GM06990 (cell line): ENCODE results near the gene SMAGP.
A peak's percentile ranks its signal among the peaks of the same experiment; 100 is the strongest.

Source experiments
- DNase-seq: peaks from one replicate; pipeline ENCODE4 v3.0.0-alpha.2; 2011; ENCODE audit not compliant: insufficient read length; ENCODE audit errors: extremely low read depth
- H3K27me3 ChIP-seq: replicated peaks from 2 replicates; pipeline ENCODE4 v1.6.0; 2011; ENCODE audit warnings: low read length; ENCODE audit not compliant: control insufficient read depth, insufficient read depth
- H3K36me3 ChIP-seq: 2 replicates; pipeline ENCODE4 v1.5.1; 2011; ENCODE audit warnings: low read length; ENCODE audit not compliant: control insufficient read depth, insufficient read depth
- H3K4me3 ChIP-seq: replicated peaks from 2 replicates; pipeline ENCODE4 v1.5.1; 2011; ENCODE audit warnings: low read depth, mild to moderate bottlenecking, control low read depth, low read length
- TF ChIP-seq, protein P1 (sequence below): IDR thresholded peaks from 2 replicates; pipeline ENCODE4 v1.5.1; 2011; ENCODE audit warnings: low read length, control low read depth, mild to moderate bottlenecking, inconsistent platforms; ENCODE audit not compliant: insufficient read depth, poor library complexity, severe bottlenecking

SMAGP gene

DNA sequence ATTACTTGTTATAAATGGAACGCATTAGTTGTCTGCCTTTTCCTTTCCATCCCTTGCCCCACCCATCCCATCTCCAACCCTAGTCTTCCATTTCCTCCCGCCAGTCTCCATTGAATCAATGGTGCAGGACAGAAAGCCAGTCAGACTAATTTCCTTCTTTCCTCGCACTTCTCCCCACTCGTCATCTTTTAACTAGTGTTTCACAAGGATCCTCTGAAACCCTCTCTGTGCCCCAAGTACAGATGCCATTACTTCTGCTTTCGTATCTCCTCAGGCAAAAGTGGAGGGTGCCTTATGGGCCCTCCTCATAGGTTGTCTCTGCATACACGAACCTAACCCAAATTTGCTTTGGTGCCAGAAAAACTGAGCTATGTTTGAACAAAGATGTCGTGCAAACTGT is 27.3 kb downstream of the SMAGP start:
- DNase-seq, result no peak
- H3K27me3 ChIP-seq, result no peaks in the 10 kb centered on the region
- H3K36me3 ChIP-seq, result peaks cover 11% of the 10 kb centered on the region
- H3K4me3 ChIP-seq, result no peak overlapping the region
- TF ChIP-seq, protein P1, sequence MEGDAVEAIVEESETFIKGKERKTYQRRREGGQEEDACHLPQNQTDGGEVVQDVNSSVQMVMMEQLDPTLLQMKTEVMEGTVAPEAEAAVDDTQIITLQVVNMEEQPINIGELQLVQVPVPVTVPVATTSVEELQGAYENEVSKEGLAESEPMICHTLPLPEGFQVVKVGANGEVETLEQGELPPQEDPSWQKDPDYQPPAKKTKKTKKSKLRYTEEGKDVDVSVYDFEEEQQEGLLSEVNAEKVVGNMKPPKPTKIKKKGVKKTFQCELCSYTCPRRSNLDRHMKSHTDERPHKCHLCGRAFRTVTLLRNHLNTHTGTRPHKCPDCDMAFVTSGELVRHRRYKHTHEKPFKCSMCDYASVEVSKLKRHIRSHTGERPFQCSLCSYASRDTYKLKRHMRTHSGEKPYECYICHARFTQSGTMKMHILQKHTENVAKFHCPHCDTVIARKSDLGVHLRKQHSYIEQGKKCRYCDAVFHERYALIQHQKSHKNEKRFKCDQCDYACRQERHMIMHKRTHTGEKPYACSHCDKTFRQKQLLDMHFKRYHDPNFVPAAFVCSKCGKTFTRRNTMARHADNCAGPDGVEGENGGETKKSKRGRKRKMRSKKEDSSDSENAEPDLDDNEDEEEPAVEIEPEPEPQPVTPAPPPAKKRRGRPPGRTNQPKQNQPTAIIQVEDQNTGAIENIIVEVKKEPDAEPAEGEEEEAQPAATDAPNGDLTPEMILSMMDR, result no peak

DNA sequence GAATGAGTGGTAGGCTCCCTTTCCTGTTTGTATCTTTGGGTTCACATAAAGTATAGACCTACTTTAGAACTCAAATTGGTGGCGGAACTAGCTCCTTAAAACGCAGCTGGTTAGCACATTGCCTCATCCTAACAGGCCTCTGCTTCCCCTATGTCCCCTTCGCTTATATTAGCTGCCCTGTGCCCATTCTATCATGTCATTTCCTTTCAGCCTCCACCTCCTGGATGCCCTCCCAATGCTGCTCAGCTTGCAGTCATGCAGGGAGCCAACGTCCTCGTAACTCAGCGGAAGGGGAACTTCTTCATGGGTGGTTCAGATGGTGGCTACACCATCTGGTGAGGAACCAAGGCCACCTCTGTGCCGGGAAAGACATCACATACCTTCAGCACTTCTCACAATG is 28.1 kb downstream of the SMAGP start:
- DNase-seq, result no peak
- Histone ChIP-seq H3K36me3 (peaks cover 11% of the 10 kb centered on the region), H3K27me3 (no peaks in the 10 kb centered on the region), H3K4me3 (no peak overlapping the region)
- TF ChIP-seq, protein P1, result no peak

DNA sequence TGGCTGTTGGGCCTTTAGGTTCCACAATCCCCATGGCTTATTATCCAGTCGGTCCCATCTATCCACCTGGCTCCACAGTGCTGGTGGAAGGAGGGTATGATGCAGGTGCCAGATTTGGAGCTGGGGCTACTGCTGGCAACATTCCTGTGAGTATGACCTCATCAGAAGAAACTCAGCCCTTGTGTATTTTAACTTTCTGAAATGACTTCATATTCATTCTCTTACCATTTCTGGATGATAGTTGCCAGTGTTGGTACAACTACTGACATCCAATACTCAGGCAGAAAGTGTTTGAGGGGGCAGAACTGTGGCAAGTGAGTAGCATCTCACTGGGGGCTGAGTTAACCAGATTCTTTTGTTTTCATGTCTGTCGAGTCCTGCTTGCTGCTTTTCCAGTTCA is 29.2 kb downstream of the SMAGP start:
- H3K27me3 ChIP-seq, result no peaks in the 10 kb centered on the region
- TF ChIP-seq, protein P1, result no peak
- H3K4me3 ChIP-seq, result no peak overlapping the region
- DNase-seq, result no peak
- peaks cover 11% of the 10 kb centered on the region for H3K36me3 ChIP-seq

DNA sequence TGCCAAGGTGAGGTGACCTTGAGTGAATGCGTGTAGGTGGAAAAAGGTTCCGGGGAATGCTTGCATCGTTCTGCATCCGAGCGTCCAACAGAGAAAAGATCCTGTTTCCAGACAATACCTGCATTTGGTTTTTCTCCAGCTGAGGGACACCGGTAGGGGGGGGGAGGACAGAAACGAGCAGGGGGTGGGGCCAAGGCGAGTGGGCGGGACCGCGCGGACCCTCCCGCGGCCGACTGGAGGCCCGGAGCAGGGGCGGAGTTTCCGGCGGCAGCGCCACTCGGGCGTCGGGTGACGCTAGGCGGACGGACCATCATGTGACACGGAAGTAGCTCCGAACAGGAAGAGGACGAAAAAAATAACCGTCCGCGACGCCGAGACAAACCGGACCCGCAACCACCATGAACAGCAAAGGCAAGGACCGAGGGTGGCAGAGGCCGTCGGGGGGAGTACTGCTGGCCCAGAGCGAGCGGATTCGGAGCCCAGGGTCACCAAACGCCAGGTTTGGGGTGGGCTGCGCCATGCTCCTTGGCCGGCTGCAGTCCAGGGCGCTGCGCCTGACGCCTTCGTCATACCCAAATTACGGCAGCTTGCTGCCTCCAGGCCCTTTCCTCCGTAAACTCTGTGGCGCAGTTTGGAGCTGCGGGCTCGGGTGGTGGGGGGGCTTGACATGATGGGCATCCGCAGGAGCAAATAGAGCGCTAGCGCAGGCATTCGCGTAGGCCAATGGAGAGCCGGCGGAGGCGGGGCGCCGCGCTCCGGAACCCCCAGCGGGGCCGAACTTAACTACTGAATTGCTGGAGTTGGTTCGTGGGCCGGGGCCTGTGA is 31.5 kb downstream of the SMAGP start, which contains the start of gene DAZAP2:
TSS of gene DAZAP2 (plus strand) at position 317 of the 825 bp plus-strand sequence. CDS start at position 399, 82 bp downstream.
- DNase-seq, result peak; percentile 98

DNA sequence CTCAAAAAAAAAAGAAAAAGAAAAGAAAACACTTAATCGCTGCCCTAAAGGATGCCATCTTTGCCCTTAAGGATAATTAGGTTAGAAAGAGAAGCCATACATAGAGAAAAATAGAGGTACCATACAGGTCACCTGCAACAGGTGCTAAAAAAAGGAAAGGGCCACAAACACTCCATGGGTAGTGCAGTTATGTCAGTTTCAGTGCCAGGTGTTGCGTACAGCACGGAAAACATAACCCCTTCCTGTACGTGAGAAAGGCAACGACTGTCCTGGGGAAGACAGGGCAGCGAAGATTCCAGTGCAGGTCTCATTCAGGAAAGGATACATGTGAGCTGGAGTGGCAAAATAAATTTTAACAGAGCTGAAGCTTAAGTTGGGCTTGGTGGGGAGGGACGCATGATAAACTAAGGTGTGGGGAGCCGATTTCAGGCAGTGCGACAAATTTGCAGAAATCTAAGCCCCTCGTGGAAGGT is 32.1 kb downstream of the SMAGP start:
- TF ChIP-seq, protein P1, result no peak
- Histone ChIP-seq H3K36me3 (peaks cover 11% of the 10 kb centered on the region), H3K4me3 (peak overlapping the region; percentile 100), H3K27me3 (no peaks in the 10 kb centered on the region)
- no peak for DNase-seq

More for the DNA sequence above, 31.5 kb downstream of the SMAGP start, which contains the start of gene DAZAP2:
- Histone ChIP-seq H3K4me3 (peak within 1 kb of the TSS; percentile 100), H3K36me3 (peaks cover 11% of the 10 kb centered on the region), H3K27me3 (no peaks in the 10 kb centered on the region)
- TF ChIP-seq, protein P1, result no peak
